Fibroblast of lung (primary cell): ENCODE measurements around the gene TMEM119. TPM values are rescaled to one million over a fixed set of nuclear protein-coding genes. Genes with fewer than 3 reads are reported as not detected.

Experiments used
- DNase-seq, 2 donors: peaks; one replicate each; pipeline versions ENCODE4 v3.0.0 to v3.0.0-alpha.2; 2010; ENCODE audit warnings: low read depth in 2 of 2
- H2AFZ ChIP-seq: 2 replicates; pipeline ENCODE4 v1.5.1; 2012; ENCODE audit warnings: low read length, control low read depth, inconsistent platforms
- H3K27ac ChIP-seq: 2 replicates; pipeline ENCODE4 v1.5.1; 2011; ENCODE audit warnings: low read length, control low read depth; ENCODE audit not compliant: insufficient read depth
- H3K27me3 ChIP-seq: 2 replicates; pipeline ENCODE4 v1.5.1; 2011; ENCODE audit warnings: mild to moderate bottlenecking, low read length; ENCODE audit not compliant: control insufficient read depth, insufficient read depth
- H3K36me3 ChIP-seq: 2 replicates; pipeline ENCODE4 v1.5.1; 2011; ENCODE audit warnings: low read length; ENCODE audit not compliant: control insufficient read depth, insufficient read depth
- H3K4me1 ChIP-seq: 2 replicates; pipeline ENCODE4 v1.5.1; 2011; ENCODE audit warnings: low read length; ENCODE audit not compliant: control insufficient read depth, insufficient read depth; ENCODE audit errors: extremely low read depth
- H3K4me2 ChIP-seq: 2 replicates; pipeline ENCODE4 v1.5.1; 2011; ENCODE audit warnings: low read length, control low read depth; ENCODE audit not compliant: insufficient read depth; ENCODE audit errors: extremely low read depth
- H3K4me3 ChIP-seq, 4 experiments: fragments of 200-600 bp in 1 of 4; sonication (generic) in 1 of 4; replicated peaks in 1 of 4; 2 replicates each; pipeline ENCODE4 v1.5.1; 2011 to 2016; ENCODE audit warnings: low read length in 4 of 4, low read depth in 3 of 4, mild to moderate bottlenecking in 3 of 4, control low read depth in 2 of 4, inconsistent platforms in 1 of 4, mixed read lengths in 1 of 4; ENCODE audit not compliant: insufficient read depth in 1 of 4; ENCODE audit errors: control extremely low read depth in 1 of 4
- H3K79me2 ChIP-seq: 2 replicates; pipeline ENCODE4 v1.5.1; 2012; ENCODE audit warnings: mild to moderate bottlenecking, low read length, inconsistent platforms; ENCODE audit not compliant: control insufficient read depth, insufficient read depth
- H3K9ac ChIP-seq: 2 replicates; pipeline ENCODE4 v1.5.1; 2011; ENCODE audit warnings: mild to moderate bottlenecking, low read length, control low read depth; ENCODE audit not compliant: insufficient read depth
- H3K9me3 ChIP-seq: 2 replicates; pipeline ENCODE4 v1.5.1; 2012; ENCODE audit warnings: low read depth, low read length; ENCODE audit not compliant: control insufficient read depth, insufficient read depth
- H4K20me1 ChIP-seq: 2 replicates; pipeline ENCODE4 v1.5.1; 2011; ENCODE audit warnings: low read length; ENCODE audit not compliant: control insufficient read depth, insufficient read depth; ENCODE audit errors: extremely low read depth
- EZH2 ChIP-seq: IDR thresholded peaks from 2 replicates; pipeline ENCODE4 v1.5.1; 2012; ENCODE audit warnings: low read length, control low read depth, mild to moderate bottlenecking; ENCODE audit errors: missing control alignments
- polyA plus RNA-seq, 2 donors: library from polyadenylated mRNA; depleted of rRNA in 1 of 2; stranded (reverse) in 1 of 2; unstranded in 1 of 2; fragments of >200 nt; gene quantifications; 2 replicates each; pipeline ENCODE4 v1.2.1, GENCODE V29; 2011 to 2012; ENCODE audit warnings: missing spikeins in 1 of 2
- total RNA-seq: library from RNA; depleted of rRNA; stranded (reverse); fragments of >200 nt; gene quantifications from 2 replicates; pipeline ENCODE4 v1.2.1, GENCODE V29; 2014
- TF ChIP-seq, protein P1 (sequence below), 2 donors: IDR thresholded peaks in 1 of 2; conservative IDR thresholded peaks in 1 of 2; 1 replicate in 1 of 2; 2 replicates in 1 of 2; pipeline ENCODE4 v1.5.1; 2011 to 2012; ENCODE audit warnings: low read length in 2 of 2, control low read depth in 1 of 2, inconsistent platforms in 1 of 2, low read depth in 1 of 2, mild to moderate bottlenecking in 1 of 2

TMEM119 gene
- total and polyA plus RNA-seq, 2 donors (not counting 1 experiment from before 2014, with no cell fraction given), result 154 to 358 TPM

DNA sequence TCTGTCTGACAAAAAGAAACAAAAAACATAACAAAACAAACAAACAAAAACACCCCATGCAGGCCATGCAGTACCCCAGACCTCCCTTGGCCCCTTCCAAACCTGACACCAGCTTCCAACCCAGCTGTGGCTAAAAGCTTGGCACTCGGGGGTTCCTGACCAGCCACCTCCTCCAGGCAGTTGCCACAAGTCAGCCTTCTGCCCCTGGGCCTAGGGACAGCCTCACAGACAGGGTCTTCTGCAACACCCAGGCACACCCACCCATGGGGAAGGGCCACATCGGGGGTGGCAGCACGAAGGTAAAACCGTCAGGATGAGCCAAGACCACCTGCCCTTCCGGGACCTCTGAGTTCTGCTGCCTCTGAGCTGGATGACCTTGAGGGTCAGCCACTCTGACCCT, 10.7 kb upstream of the TMEM119 start:
- no peaks in the 10 kb centered on the region for H3K9me3 ChIP-seq
- H3K9ac ChIP-seq, result no peak overlapping the region
- no peak for TF ChIP-seq EZH2
- TF ChIP-seq, protein P1, sequence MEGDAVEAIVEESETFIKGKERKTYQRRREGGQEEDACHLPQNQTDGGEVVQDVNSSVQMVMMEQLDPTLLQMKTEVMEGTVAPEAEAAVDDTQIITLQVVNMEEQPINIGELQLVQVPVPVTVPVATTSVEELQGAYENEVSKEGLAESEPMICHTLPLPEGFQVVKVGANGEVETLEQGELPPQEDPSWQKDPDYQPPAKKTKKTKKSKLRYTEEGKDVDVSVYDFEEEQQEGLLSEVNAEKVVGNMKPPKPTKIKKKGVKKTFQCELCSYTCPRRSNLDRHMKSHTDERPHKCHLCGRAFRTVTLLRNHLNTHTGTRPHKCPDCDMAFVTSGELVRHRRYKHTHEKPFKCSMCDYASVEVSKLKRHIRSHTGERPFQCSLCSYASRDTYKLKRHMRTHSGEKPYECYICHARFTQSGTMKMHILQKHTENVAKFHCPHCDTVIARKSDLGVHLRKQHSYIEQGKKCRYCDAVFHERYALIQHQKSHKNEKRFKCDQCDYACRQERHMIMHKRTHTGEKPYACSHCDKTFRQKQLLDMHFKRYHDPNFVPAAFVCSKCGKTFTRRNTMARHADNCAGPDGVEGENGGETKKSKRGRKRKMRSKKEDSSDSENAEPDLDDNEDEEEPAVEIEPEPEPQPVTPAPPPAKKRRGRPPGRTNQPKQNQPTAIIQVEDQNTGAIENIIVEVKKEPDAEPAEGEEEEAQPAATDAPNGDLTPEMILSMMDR (conservative IDR thresholded peaks at IDR 0.05 in 1 of 2, IDR thresholded peaks at IDR 0.05 in 1 of 2; ENCODE audit: low read depth in 1 of 2, low read length in 2 of 2), result no peak
- no peak for DNase-seq
- no peak overlapping the region for H2AFZ ChIP-seq
- H3K27me3 ChIP-seq, result no peaks in the 10 kb centered on the region
- no peak overlapping the region for H3K4me2 ChIP-seq
- no peak overlapping the region for H3K4me3 ChIP-seq
- H3K79me2 ChIP-seq, result no peaks in the 10 kb centered on the region
- no peaks in the 10 kb centered on the region for H3K36me3 ChIP-seq
- H3K27ac ChIP-seq, result no peak overlapping the region
- H3K4me1 ChIP-seq, result peaks cover 34% of the 10 kb centered on the region
- H4K20me1 ChIP-seq, result no peaks in the 10 kb centered on the region

DNA sequence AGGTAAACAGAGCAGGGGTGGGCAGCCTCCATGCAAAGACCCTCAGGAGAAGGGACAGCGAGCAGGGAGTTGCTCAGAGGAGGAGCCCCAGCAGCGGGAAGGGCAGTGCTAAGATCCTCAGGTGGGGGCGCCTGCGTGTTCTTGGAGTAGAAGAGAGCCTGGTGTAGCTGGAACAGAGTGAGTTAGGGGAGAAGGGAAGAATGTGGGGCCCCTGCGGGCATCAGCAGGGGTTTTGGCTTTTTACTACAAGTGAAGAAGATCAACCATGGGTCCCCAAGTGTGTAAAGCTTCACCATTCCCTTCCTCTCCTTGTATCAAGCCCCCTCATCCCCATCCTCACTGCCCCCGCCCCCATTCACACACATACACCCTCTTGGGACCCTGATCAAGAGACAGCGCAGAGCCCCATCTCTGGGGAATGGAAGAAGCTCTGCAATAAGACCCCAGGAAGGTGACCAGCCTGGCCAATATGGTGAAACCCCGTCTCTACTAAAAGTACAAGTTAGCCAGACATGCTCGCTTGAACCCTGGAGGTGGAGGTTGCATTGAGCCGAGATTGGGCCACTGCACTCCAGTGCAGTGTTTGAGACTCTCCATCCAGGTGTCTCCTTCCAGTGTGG, 10.2 kb upstream of the TMEM119 start:
- Histone ChIP-seq H3K9me3 (no peaks in the 10 kb centered on the region), H2AFZ (no peak overlapping the region), H3K27ac (no peak overlapping the region), H3K36me3 (no peaks in the 10 kb centered on the region), H4K20me1 (no peaks in the 10 kb centered on the region), H3K4me2 (no peak overlapping the region), H3K9ac (no peak overlapping the region), H3K4me3 (no peak overlapping the region), H3K79me2 (no peaks in the 10 kb centered on the region), H3K4me1 (peaks cover 30% of the 10 kb centered on the region), H3K27me3 (no peaks in the 10 kb centered on the region)
- TF ChIP-seq, protein P1 (conservative IDR thresholded peaks at IDR 0.05 in 1 of 2, IDR thresholded peaks at IDR 0.05 in 1 of 2; ENCODE audit: low read depth in 1 of 2, low read length in 2 of 2), result no peak
- no peak for TF ChIP-seq EZH2
- DNase-seq, result no peak

DNA sequence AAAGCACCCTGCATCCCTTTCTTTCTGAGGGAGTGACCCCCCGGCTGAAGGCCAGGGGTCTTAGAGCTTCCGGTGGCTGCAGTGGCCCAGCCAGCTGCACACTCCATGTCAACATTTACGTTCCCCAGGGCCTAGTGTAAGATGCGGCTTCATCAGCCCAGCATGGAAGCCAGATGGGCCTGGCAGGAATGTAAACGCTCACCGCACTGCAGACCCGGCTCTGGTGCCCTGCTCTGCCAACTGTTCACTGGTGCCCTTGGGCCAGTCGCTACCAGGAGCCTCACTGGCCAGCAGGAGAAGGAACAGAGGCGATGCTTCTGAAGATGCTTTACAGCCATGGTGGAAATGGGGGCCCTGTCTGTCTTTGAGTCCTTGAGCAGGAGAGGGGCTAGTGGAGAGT, 8.6 kb upstream of the TMEM119 start:
- DNase-seq, result no peak
- no peaks in the 10 kb centered on the region for H4K20me1 ChIP-seq
- no peak overlapping the region for H3K27ac ChIP-seq

More for the DNA sequence above, 8.6 kb upstream of the TMEM119 start:
- TF ChIP-seq, protein P1 (conservative IDR thresholded peaks at IDR 0.05 in 1 of 2, IDR thresholded peaks at IDR 0.05 in 1 of 2; ENCODE audit: low read depth in 1 of 2, low read length in 2 of 2), result no peak
- TF ChIP-seq EZH2, result no peak
- Histone ChIP-seq H3K9me3 (no peaks in the 10 kb centered on the region), H3K79me2 (no peaks in the 10 kb centered on the region), H3K4me3 (no peak overlapping the region), H2AFZ (no peak overlapping the region), H3K36me3 (no peaks in the 10 kb centered on the region), H3K4me2 (no peak overlapping the region), H3K4me1 (peaks cover 21% of the 10 kb centered on the region), H3K9ac (no peak overlapping the region), H3K27me3 (no peaks in the 10 kb centered on the region)
